ENCODE results near the gene KATNIP.

KATNIP gene

GRCh38 chr16:27506771-27507170, 43.2 kb upstream of the KATNIP start:
- Histone ChIP-seq H4K8ac (ENCODE audit: low read depth, low read length) (no peak overlapping the region), H3K9ac (ENCODE audit: low read length) (no peak overlapping the region), H3K4ac (ENCODE audit: low read depth, low read length) (no peak overlapping the region), H3K4me3 (ENCODE audit: low read depth, low read length) (no peak overlapping the region), H3K27ac (ENCODE audit: low read depth, low read length) (no peak overlapping the region), H4K91ac (ENCODE audit: low read depth, low read length) (no peak overlapping the region), H3K18ac (ENCODE audit: low read length) (no peak overlapping the region), H3K4me1 (ENCODE audit: control insufficient read depth in 1 of 2, insufficient read depth in 2 of 2, low read length in 2 of 2) (no peaks in the 10 kb centered on the region), H2BK120ac (ENCODE audit: insufficient read depth, low read length, poor library complexity) (no peak overlapping the region), H3K14ac (ENCODE audit: low read length) (no peak overlapping the region), H4K12ac (ENCODE audit: low read depth, low read length) (no peak overlapping the region), H3K79me1 (ENCODE audit: low read length) (no peaks in the 10 kb centered on the region), H3K27me3 (ENCODE audit: insufficient read depth, low read length) (no peaks in the 10 kb centered on the region), H3K4me2 (ENCODE audit: low read length) (no peak overlapping the region), H3K79me2 (ENCODE audit: control insufficient read depth, insufficient read depth, low read length, poor library complexity) (no peaks in the 10 kb centered on the region), H2AFZ (ENCODE audit: insufficient read depth, low read length, poor library complexity) (no peak overlapping the region), H3K9me3 (ENCODE audit: insufficient read depth, low read depth, low read length) (peaks cover 3% of the 10 kb centered on the region), H2AK5ac (ENCODE audit: low read length) (no peak overlapping the region), H3K23ac (ENCODE audit: low read length) (no peak overlapping the region), H3K36me3 (ENCODE audit: control insufficient read depth in 1 of 2, insufficient read depth in 2 of 2, low read length in 2 of 2) (peaks cover 60 to 80% of the 10 kb centered on the region in 2 experiments), H2BK12ac (ENCODE audit: low read length) (no peak overlapping the region), H2BK5ac (ENCODE audit: low read depth, low read length, poor library complexity) (no peak overlapping the region)
- no CpG with 5 or more reads among the region's 17 CpGs for WGBS (ENCODE audit: extremely low coverage, insufficient coverage, insufficient read length)
- DNase-seq, result no peak

- no peaks in the 10 kb centered on the region for H3K79me2 ChIP-seq (ENCODE audit: control insufficient read depth, insufficient read depth, low read length, poor library complexity)
- no peaks in the 10 kb centered on the region for H3K27me3 ChIP-seq (ENCODE audit: insufficient read depth, low read length)
- H3K4ac ChIP-seq (ENCODE audit: low read depth, low read length), result no peak overlapping the region
- no peak overlapping the region for H4K91ac ChIP-seq (ENCODE audit: low read depth, low read length)
- H3K4me1 ChIP-seq (ENCODE audit: control insufficient read depth in 1 of 2, insufficient read depth in 2 of 2, low read length in 2 of 2), result no peaks in the 10 kb centered on the region
- no peak overlapping the region for H4K12ac ChIP-seq (ENCODE audit: low read depth, low read length)
- H3K79me1 ChIP-seq (ENCODE audit: low read length), result no peaks in the 10 kb centered on the region
- no peak overlapping the region for H3K14ac ChIP-seq (ENCODE audit: low read length)
- H3K27ac ChIP-seq (ENCODE audit: low read depth, low read length), result no peak overlapping the region
- no peak overlapping the region for H4K8ac ChIP-seq (ENCODE audit: low read depth, low read length)
- H2BK5ac ChIP-seq (ENCODE audit: low read depth, low read length, poor library complexity), result no peak overlapping the region
- H3K9me3 ChIP-seq (ENCODE audit: insufficient read depth, low read depth, low read length), result peaks cover 3% of the 10 kb centered on the region
- WGBS (ENCODE audit: extremely low coverage, insufficient coverage, insufficient read length), result no CpG with 5 or more reads among the region's 9 CpGs
- no peak overlapping the region for H2AK5ac ChIP-seq (ENCODE audit: low read length)
- H3K23ac ChIP-seq (ENCODE audit: low read length), result no peak overlapping the region
- no peak overlapping the region for H2BK120ac ChIP-seq (ENCODE audit: insufficient read depth, low read length, poor library complexity)
- peak; percentile 26 to 70 for DNase-seq
- H3K9ac ChIP-seq (ENCODE audit: low read length), result no peak overlapping the region
- H2AFZ ChIP-seq (ENCODE audit: insufficient read depth, low read length, poor library complexity), result no peak overlapping the region
- peaks cover 49 to 66% of the 10 kb centered on the region in 2 experiments for H3K36me3 ChIP-seq (ENCODE audit: control insufficient read depth in 1 of 2, insufficient read depth in 2 of 2, low read length in 2 of 2)
- H3K4me3 ChIP-seq (ENCODE audit: low read depth, low read length), result no peak overlapping the region
- H3K18ac ChIP-seq (ENCODE audit: low read length), result no peak overlapping the region
- H2BK12ac ChIP-seq (ENCODE audit: low read length), result no peak overlapping the region
- H3K4me2 ChIP-seq (ENCODE audit: low read length), result no peak overlapping the region
Observed at GRCh38 chr16:27508476-27508875, 41.5 kb upstream of the KATNIP start.

- Histone ChIP-seq H3K36me3 (ENCODE audit: control insufficient read depth in 1 of 2, insufficient read depth in 2 of 2, low read length in 2 of 2) (peaks cover 25 to 43% of the 10 kb centered on the region in 2 experiments), H3K27ac (ENCODE audit: low read depth, low read length) (no peak overlapping the region), H2BK5ac (ENCODE audit: low read depth, low read length, poor library complexity) (no peak overlapping the region), H3K4ac (ENCODE audit: low read depth, low read length) (no peak overlapping the region), H2AFZ (ENCODE audit: insufficient read depth, low read length, poor library complexity) (no peak overlapping the region), H3K18ac (ENCODE audit: low read length) (no peak overlapping the region), H3K9ac (ENCODE audit: low read length) (no peak overlapping the region), H3K4me2 (ENCODE audit: low read length) (no peak overlapping the region), H3K4me3 (ENCODE audit: low read depth, low read length) (no peak overlapping the region), H4K8ac (ENCODE audit: low read depth, low read length) (no peak overlapping the region), H3K9me3 (ENCODE audit: insufficient read depth, low read depth, low read length) (peaks cover 3% of the 10 kb centered on the region), H3K23ac (ENCODE audit: low read length) (no peak overlapping the region), H4K91ac (ENCODE audit: low read depth, low read length) (no peak overlapping the region), H3K4me1 (ENCODE audit: control insufficient read depth in 1 of 2, insufficient read depth in 2 of 2, low read length in 2 of 2) (no peaks in the 10 kb centered on the region), H4K12ac (ENCODE audit: low read depth, low read length) (no peak overlapping the region), H3K79me2 (ENCODE audit: control insufficient read depth, insufficient read depth, low read length, poor library complexity) (no peaks in the 10 kb centered on the region), H3K27me3 (ENCODE audit: insufficient read depth, low read length) (no peaks in the 10 kb centered on the region), H2BK120ac (ENCODE audit: insufficient read depth, low read length, poor library complexity) (no peak overlapping the region), H3K79me1 (ENCODE audit: low read length) (no peaks in the 10 kb centered on the region), H3K14ac (ENCODE audit: low read length) (no peak overlapping the region), H2AK5ac (ENCODE audit: low read length) (no peak overlapping the region), H2BK12ac (ENCODE audit: low read length) (no peak overlapping the region)
- no CpG with 5 or more reads among the region's 22 CpGs for WGBS (ENCODE audit: extremely low coverage, insufficient coverage, insufficient read length)
- peak in 1 of 2 donors; percentile 11 for DNase-seq
Observed at GRCh38 chr16:27511657-27512448, 38.1 kb upstream of the KATNIP start.

GRCh38 chr16:27514806-27515205, 35.1 kb upstream of the KATNIP start:
- Histone ChIP-seq H3K4me1 (ENCODE audit: control insufficient read depth in 1 of 2, insufficient read depth in 2 of 2, low read length in 2 of 2) (no peaks in the 10 kb centered on the region), H3K9me3 (ENCODE audit: insufficient read depth, low read depth, low read length) (peaks cover 4% of the 10 kb centered on the region), H3K79me2 (ENCODE audit: control insufficient read depth, insufficient read depth, low read length, poor library complexity) (no peaks in the 10 kb centered on the region), H3K14ac (ENCODE audit: low read length) (no peak overlapping the region), H2AK5ac (ENCODE audit: low read length) (no peak overlapping the region), H4K91ac (ENCODE audit: low read depth, low read length) (no peak overlapping the region), H3K18ac (ENCODE audit: low read length) (no peak overlapping the region), H4K8ac (ENCODE audit: low read depth, low read length) (no peak overlapping the region), H2BK120ac (ENCODE audit: insufficient read depth, low read length, poor library complexity) (no peak overlapping the region), H2AFZ (ENCODE audit: insufficient read depth, low read length, poor library complexity) (no peak overlapping the region), H2BK12ac (ENCODE audit: low read length) (no peak overlapping the region), H3K4ac (ENCODE audit: low read depth, low read length) (no peak overlapping the region), H3K4me3 (ENCODE audit: low read depth, low read length) (no peak overlapping the region), H3K27ac (ENCODE audit: low read depth, low read length) (no peak overlapping the region), H3K27me3 (ENCODE audit: insufficient read depth, low read length) (no peaks in the 10 kb centered on the region), H2BK5ac (ENCODE audit: low read depth, low read length, poor library complexity) (no peak overlapping the region), H4K12ac (ENCODE audit: low read depth, low read length) (no peak overlapping the region), H3K9ac (ENCODE audit: low read length) (no peak overlapping the region), H3K79me1 (ENCODE audit: low read length) (no peaks in the 10 kb centered on the region), H3K23ac (ENCODE audit: low read length) (no peak overlapping the region), H3K36me3 (ENCODE audit: control insufficient read depth in 1 of 2, insufficient read depth in 2 of 2, low read length in 2 of 2) (peaks cover 16 to 40% of the 10 kb centered on the region in 2 experiments), H3K4me2 (ENCODE audit: low read length) (no peak overlapping the region)
- WGBS (ENCODE audit: extremely low coverage, insufficient coverage, insufficient read length), result no CpG with 5 or more reads among the region's 12 CpGs
- no peak for DNase-seq
